OCI-M2 (cell line): ENCODE results near the gene CHMP4B.

Experiments used
- DNase-seq: peaks from one replicate; lab custom pipeline; 2025; ENCODE audit not compliant: unreplicated experiment; lab: John Stamatoyannopoulos, UW

CHMP4B gene

GRCh38 chr20:33837096-33837830 is 26.1 kb downstream of the CHMP4B start:
- no peak for DNase-seq

GRCh38 chr20:33838035-33838864 is 27.1 kb downstream of the CHMP4B start:
- no peak for DNase-seq

GRCh38 chr20:33839591-33839990 is 28.4 kb downstream of the CHMP4B start:
- no peak for DNase-seq

GRCh38 chr20:33840160-33840559 is 29.0 kb downstream of the CHMP4B start:
- DNase-seq = no peak

GRCh38 chr20:33840759-33841435 is 29.7 kb downstream of the CHMP4B start:
- DNase-seq = no peak

GRCh38 chr20:33841436-33841799 is 30.3 kb downstream of the CHMP4B start:
- DNase-seq = no peak

GRCh38 chr20:33842346-33842745 is 31.2 kb downstream of the CHMP4B start:
- no peak for DNase-seq

GRCh38 chr20:33843050-33843449 is 31.9 kb downstream of the CHMP4B start:
- no peak for DNase-seq

GRCh38 chr20:33843854-33844253 is 32.7 kb downstream of the CHMP4B start:
- DNase-seq = no peak

GRCh38 chr20:33846291-33846935 is 35.3 kb downstream of the CHMP4B start:
- DNase-seq = no peak

- no peak for DNase-seq
Observed at GRCh38 chr20:33847006-33847405, 35.9 kb downstream of the CHMP4B start.

- no peak for DNase-seq
Observed at GRCh38 chr20:33848391-33848790, 37.2 kb downstream of the CHMP4B start.

GRCh38 chr20:33850159-33850558 is 39.0 kb downstream of the CHMP4B start:
- DNase-seq = no peak

GRCh38 chr20:33851842-33852466 is 40.8 kb downstream of the CHMP4B start:
- DNase-seq = no peak

GRCh38 chr20:33852626-33853506 is 41.7 kb downstream of the CHMP4B start:
- DNase-seq = no peak

GRCh38 chr20:33853507-33853813 is 42.3 kb downstream of the CHMP4B start:
- DNase-seq = no peak

GRCh38 chr20:33857722-33858563 is 46.8 kb downstream of the CHMP4B start:
- no peak for DNase-seq

- no peak for DNase-seq
Observed at GRCh38 chr20:33858666-33859065, 47.5 kb downstream of the CHMP4B start.

- no peak for DNase-seq
Observed at GRCh38 chr20:33859157-33859695, 48.1 kb downstream of the CHMP4B start.
